Lung (tissue), 12 donors: Measurements from ENCODE around the gene MLN. TPM values are rescaled to one million over a fixed set of nuclear protein-coding genes. Genes with fewer than 3 reads are reported as not detected.

ENCODE experiments used
- ATAC-seq: fragments of 200-7000 bp; cut with Tn5 transposase; one replicate; pipeline ENCODE4 v1.9.1; 2020; ENCODE audit warnings: moderate number of reproducible peaks; ENCODE audit not compliant: insufficient read depth, low FRiP score
- DNase-seq, 3 donors: peaks; one replicate each; pipeline ENCODE4 v3.0.0-alpha.2; 2013 to 2017
- H3K27ac ChIP-seq, 2 donors: one replicate each; pipeline ENCODE4 v1.5.1; 2013; ENCODE audit warnings: mild to moderate bottlenecking in 2 of 2, moderate library complexity in 2 of 2, control low read depth in 1 of 2, inconsistent platforms in 1 of 2, low read depth in 1 of 2, low read length in 1 of 2
- H3K27me3 ChIP-seq, 3 donors: one replicate each; pipeline ENCODE4 v1.5.1; 2013; ENCODE audit warnings: low read length in 2 of 3; ENCODE audit not compliant: control insufficient read depth in 3 of 3, insufficient read depth in 3 of 3
- H3K36me3 ChIP-seq, 4 donors: one replicate each; pipeline ENCODE4 v1.5.1; 2013; ENCODE audit warnings: low read length in 4 of 4, mild to moderate bottlenecking in 1 of 4, moderate library complexity in 1 of 4; ENCODE audit not compliant: control insufficient read depth in 4 of 4, insufficient read depth in 4 of 4
- H3K4me1 ChIP-seq, 5 donors: one replicate each; pipeline ENCODE4 v1.5.1; 2013; ENCODE audit warnings: low read length in 5 of 5, mild to moderate bottlenecking in 2 of 5, moderate library complexity in 1 of 5; ENCODE audit not compliant: control insufficient read depth in 5 of 5, insufficient read depth in 5 of 5
- H3K4me3 ChIP-seq: one replicate; pipeline ENCODE4 v1.5.1; 2013; ENCODE audit warnings: mild to moderate bottlenecking, control low read depth, moderate library complexity
- H3K9ac ChIP-seq, 2 donors: one replicate each; pipeline ENCODE4 v1.5.1; 2013; ENCODE audit warnings: low read length in 2 of 2, control low read depth in 1 of 2; ENCODE audit not compliant: insufficient read depth in 1 of 2
- H3K9me3 ChIP-seq, 4 donors: one replicate each; pipeline ENCODE4 v1.5.1; 2013; ENCODE audit warnings: low read length in 3 of 4, mild to moderate bottlenecking in 1 of 4, moderate library complexity in 1 of 4; ENCODE audit not compliant: control insufficient read depth in 4 of 4, insufficient read depth in 3 of 4
- WGBS, 2 donors: extraction: QIAGEN DNeasy Blood & Tissue Kit; methylation state at CpG; one replicate each; pipeline ENCODE4 v1.1.7; 2013; 5-methylcytosine and 5-hydroxymethylcytosine counted together
- polyA plus RNA-seq, 2 donors: library from polyadenylated mRNA; stranded (reverse); fragments of 200-250 nt; gene quantifications; one replicate each; pipeline ENCODE4 v1.2.1, GENCODE V29; 2013
- total RNA-seq, 2 donors: library from RNA; depleted of rRNA in 1 of 2; stranded (reverse); fragments of >200 nt in 1 of 2; gene quantifications; one replicate each; pipeline ENCODE4 v1.2.1, GENCODE V29; 2014 to 2021
- TF ChIP-seq, protein P1 (sequence below): IDR thresholded peaks from 2 replicates; pipeline ENCODE4 v1.5.1; 2012; ENCODE audit warnings: mild to moderate bottlenecking; ENCODE audit errors: control extremely low read depth, extremely low read depth
- donor health status: control.
- donor health status: control.
- donor health status: Bipolar disorder and iron deficiency.
- donor health status: healthy.
- donor health status: DM: yes; HTN: yes; CAD: no.

MLN gene
- total and polyA plus RNA-seq, 4 donors, result not detected

GRCh38 chr6:33827546-33828451 is 24.0 kb upstream of the MLN start:
- Histone ChIP-seq H3K27me3 (no peaks in the 10 kb centered on the region), H3K9ac (no peak overlapping the region), H3K4me3 (no peak overlapping the region), H3K27ac (no peak overlapping the region), H3K9me3 (no peaks in the 10 kb centered on the region), H3K4me1 (peaks cover 0 to 12% (median 3%) of the 10 kb centered on the region in 5 donors), H3K36me3 (no peaks in the 10 kb centered on the region)
- no peak for ATAC-seq
- TF ChIP-seq, protein P1, sequence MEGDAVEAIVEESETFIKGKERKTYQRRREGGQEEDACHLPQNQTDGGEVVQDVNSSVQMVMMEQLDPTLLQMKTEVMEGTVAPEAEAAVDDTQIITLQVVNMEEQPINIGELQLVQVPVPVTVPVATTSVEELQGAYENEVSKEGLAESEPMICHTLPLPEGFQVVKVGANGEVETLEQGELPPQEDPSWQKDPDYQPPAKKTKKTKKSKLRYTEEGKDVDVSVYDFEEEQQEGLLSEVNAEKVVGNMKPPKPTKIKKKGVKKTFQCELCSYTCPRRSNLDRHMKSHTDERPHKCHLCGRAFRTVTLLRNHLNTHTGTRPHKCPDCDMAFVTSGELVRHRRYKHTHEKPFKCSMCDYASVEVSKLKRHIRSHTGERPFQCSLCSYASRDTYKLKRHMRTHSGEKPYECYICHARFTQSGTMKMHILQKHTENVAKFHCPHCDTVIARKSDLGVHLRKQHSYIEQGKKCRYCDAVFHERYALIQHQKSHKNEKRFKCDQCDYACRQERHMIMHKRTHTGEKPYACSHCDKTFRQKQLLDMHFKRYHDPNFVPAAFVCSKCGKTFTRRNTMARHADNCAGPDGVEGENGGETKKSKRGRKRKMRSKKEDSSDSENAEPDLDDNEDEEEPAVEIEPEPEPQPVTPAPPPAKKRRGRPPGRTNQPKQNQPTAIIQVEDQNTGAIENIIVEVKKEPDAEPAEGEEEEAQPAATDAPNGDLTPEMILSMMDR, result no peak
- no peak for DNase-seq
- 74 to 86% methylated on average over 14 of the region's 14 CpGs for WGBS, 2 donors

DNA sequence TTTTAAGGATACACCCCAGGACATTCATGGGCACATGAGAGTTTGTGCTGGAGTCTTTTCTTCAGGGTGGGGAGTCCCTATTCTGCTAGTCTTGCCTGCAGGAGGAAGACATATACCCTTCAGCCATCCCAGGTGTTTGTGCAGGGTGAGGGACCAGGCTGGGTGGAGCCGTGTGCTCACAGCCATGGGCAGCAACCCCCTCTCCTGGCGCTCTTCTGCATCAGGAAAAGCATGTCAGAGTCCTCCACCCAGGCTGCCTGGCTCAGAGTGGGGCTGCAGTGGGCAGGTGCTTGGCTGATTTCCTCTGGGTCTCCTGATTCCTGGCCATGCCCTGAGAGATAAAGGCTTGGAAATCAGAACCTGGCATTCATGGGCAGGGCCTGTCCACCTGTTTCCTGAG is 22.7 kb upstream of the MLN start:
- 53 to 54% methylated on average over 2 of the region's 2 CpGs for WGBS, 2 donors
- Histone ChIP-seq H3K9me3 (no peaks in the 10 kb centered on the region), H3K27me3 (no peaks in the 10 kb centered on the region), H3K36me3 (no peaks in the 10 kb centered on the region), H3K27ac (no peak overlapping the region), H3K4me3 (no peak overlapping the region), H3K4me1 (peaks cover 0 to 12% (median 3%) of the 10 kb centered on the region in 5 donors), H3K9ac (no peak overlapping the region)
- peak in 1 of 3 donors; percentile 14 for DNase-seq
- ATAC-seq, result no peak
- TF ChIP-seq, protein P1, result no peak

GRCh38 chr6:33824461-33825154 is 20.8 kb upstream of the MLN start:
- Histone ChIP-seq H3K9me3 (peaks cover 0 to 2% (median 0%) of the 10 kb centered on the region in 4 donors), H3K27me3 (no peaks in the 10 kb centered on the region), H3K36me3 (no peaks in the 10 kb centered on the region), H3K4me1 (peaks cover 0 to 12% (median 3%) of the 10 kb centered on the region in 5 donors), H3K4me3 (no peak overlapping the region), H3K27ac (peak overlapping the region in 1 of 2 donors; percentile 2), H3K9ac (no peak overlapping the region)
- peak; percentile 70 for ATAC-seq
- TF ChIP-seq, protein P1, result no peak
- WGBS, 2 donors, result 49 to 73% methylated on average over 15 of the region's 15 CpGs
- DNase-seq, result peak; percentile 69 to 87 (median 71)
